Frontal cortex (tissue), 4 donors: ENCODE data around the gene FADS3. TPM values are rescaled to one million over a fixed set of nuclear protein-coding genes. Genes with fewer than 3 reads are reported as not detected.

Source experiments
- DNase-seq, 2 donors: peaks; one replicate each; pipeline ENCODE4 v3.0.0; 2012; ENCODE audit warnings: low spot score in 2 of 2
- FAIRE-seq: peaks from 2 replicates; lab custom pipeline; 2012; peaks lifted over from hg19 to GRCh38; lab: Jason Lieb, UNC
- total RNA-seq: library from RNA; depleted of rRNA; stranded (reverse); fragments of >200 nt; gene quantifications from one replicate; pipeline ENCODE4 v1.2.3, GENCODE V29; 2014
- donor health status: control.
- donor health status: control.
- donor health status: control.

The FADS3 gene
- total RNA-seq, 1 donor from 2014 or later, result 35.5 TPM

DNA sequence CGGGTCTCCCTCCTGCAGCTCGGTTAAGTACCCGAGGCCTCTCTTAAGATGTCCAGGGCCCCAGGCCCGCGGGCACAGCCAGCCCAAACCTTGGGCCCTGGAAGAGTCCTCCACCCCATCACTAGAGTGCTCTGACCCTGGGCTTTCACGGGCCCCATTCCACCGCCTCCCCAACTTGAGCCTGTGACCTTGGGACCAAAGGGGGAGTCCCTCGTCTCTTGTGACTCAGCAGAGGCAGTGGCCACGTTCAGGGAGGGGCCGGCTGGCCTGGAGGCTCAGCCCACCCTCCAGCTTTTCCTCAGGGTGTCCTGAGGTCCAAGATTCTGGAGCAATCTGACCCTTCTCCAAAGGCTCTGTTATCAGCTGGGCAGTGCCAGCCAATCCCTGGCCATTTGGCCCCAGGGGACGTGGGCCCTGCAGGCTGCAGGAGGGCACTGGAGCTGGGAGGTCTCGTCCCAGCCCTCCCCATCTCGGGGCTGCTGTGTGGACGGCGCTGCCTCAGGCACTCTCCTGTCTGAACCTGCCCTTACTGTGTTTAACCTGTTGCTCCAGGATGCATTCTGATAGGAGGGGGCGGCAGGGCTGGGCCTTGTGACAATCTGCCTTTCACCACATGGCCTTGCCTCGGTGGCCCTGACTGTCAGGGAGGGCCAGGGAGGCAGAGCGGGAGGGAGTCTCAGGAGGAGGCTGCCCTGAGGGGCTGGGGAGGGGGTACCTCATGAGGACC lies 25.0 kb downstream of the FADS3 start:
- DNase-seq (no peak), FAIRE-seq (no peak)

- no peak for FAIRE-seq
- DNase-seq, result no peak
Measured at GRCh38 chr11:61864814-61865775, 26.2 kb downstream of the FADS3 start.

DNA sequence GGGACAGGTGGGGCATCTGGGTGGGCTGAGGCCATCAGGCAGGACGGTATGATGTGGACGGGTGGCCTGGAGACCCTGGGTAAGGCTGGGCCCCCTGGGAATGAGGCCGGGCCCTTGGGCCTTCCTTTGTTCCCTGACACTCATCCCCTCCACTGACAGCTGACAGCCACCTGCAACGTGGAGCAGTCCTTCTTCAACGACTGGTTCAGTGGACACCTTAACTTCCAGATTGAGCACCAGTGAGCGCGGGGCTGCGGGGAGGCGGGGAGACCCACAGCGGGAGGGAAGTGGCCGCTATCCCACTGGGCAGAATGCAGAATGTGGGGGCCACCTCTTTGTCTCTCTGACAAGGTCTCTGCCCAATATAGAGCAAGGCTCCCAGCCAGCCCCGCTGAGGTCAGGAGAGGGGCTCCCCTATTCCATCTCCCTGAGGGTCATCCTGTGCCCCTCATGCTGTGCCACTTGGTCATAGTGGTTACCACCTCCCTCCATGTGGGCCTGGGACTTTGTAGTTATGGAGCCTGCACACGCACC lies 27.7 kb downstream of the FADS3 start:
- FAIRE-seq (no peak), DNase-seq (no peak)

- no peak for FAIRE-seq
- DNase-seq, result no peak
Measured at GRCh38 chr11:61862714-61863547, 28.4 kb downstream of the FADS3 start.

- no peak for FAIRE-seq
- no peak for DNase-seq
Measured at GRCh38 chr11:61861634-61862033, 29.7 kb downstream of the FADS3 start.

- FAIRE-seq, result no peak
- no peak for DNase-seq
Measured at GRCh38 chr11:61860054-61860903, 31.1 kb downstream of the FADS3 start.

- no peak for DNase-seq
- no peak for FAIRE-seq
Measured at GRCh38 chr11:61855939-61856680, 35.2 kb downstream of the FADS3 start.

GRCh38 chr11:61854966-61855714 lies 36.2 kb downstream of the FADS3 start:
- DNase-seq (no peak), FAIRE-seq (no peak)

DNA sequence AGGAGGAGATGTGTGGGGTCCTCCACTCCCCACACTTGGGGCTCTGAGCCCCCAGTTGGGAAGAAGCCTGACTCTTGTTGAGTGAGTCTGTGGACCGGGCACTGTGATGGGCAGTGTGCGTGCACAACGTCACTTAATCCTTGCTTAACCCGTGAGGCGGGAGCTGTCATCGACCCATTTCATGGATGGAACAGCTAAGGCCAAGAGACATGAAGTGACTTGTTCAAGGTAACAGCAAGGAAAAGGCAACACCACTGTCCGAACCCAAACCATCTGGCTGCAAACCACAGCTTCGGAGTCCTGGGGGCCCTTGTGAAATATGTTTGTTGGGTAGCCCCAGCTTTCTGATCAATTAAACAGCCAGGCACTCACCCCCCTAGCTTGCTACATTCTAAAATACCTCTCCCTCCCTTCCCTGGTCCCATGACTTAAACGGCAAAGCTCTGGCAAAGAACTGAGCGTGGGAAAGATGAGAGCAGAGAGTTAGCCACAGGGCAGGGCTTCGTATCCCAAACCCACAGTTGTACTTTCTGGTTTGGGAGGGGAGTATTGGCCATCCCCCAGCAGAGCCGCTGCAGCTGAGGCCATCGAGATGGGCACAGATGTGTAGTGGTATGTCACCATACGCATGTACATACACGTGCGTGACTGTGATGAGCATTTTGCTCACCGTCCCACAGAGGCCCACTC lies 37.0 kb downstream of the FADS3 start:
- FAIRE-seq (no peak), DNase-seq (no peak)

DNA sequence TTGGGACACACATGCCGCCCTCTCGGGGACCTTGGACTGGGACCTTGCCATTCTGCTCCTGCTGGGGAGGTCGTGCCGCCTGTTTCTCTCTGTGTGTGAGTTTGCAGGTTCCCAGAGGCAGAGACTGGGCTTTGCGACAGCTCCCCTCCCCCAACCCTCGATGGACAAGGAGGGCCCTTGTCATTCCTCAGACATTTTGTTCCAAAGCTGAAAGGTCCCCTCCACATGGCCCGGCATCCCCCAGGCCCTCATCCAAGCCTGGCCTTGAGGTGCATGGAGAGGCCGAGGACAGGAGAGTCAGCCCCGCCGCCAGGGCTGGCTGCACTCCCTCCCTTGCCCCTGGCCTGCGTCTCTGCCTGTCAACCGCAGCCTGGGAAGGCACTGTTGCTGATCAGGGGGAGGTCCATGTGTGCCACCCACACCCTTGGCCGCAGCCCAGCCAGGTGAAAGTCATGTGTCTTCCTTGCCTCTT lies 37.6 kb downstream of the FADS3 start:
- DNase-seq (no peak), FAIRE-seq (no peak)

- no peak for FAIRE-seq
- no peak for DNase-seq
Measured at GRCh38 chr11:61851900-61852295, 39.4 kb downstream of the FADS3 start.

GRCh38 chr11:61851113-61851899 lies 40.0 kb downstream of the FADS3 start:
- FAIRE-seq, result no peak
- no peak for DNase-seq

GRCh38 chr11:61850687-61851086 lies 40.7 kb downstream of the FADS3 start:
- no peak for DNase-seq
- no peak for FAIRE-seq

- DNase-seq (no peak), FAIRE-seq (no peak)
Measured at GRCh38 chr11:61848631-61849030, 42.7 kb downstream of the FADS3 start.

DNA sequence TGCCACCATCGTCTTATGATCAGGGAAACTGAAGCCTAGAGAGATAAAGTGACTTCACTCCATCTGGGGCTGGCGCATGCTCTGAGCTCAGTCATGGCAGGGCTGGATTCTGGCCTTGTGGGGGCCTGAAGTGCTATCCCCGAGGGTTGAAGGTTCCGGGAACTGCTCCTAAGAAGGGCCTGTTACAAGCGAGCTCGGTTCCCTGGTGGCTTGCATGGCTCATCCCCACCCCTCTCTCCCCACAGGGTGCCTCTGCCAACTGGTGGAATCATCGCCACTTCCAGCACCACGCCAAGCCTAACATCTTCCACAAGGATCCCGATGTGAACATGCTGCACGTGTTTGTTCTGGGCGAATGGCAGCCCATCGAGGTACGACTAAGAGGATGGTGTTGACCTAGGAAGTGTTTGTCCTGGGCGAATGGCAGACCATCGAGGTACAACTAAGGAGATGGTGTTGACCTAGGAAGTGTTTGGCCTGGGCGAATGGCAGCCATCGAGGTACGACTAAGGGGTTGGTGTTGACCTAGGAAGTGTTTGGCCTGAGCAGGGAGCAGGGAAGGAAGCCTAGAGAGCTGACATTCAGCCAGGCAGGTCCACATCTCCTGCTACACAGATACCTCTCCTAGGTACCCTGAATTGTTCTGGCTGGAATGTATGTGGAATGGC lies 43.3 kb downstream of the FADS3 start:
- DNase-seq (no peak), FAIRE-seq (no peak)
